Fibroblast of lung (primary cell): ENCODE results near the gene CISH.

ENCODE experiments used
- CTCF ChIP-seq, 2 donors: IDR thresholded peaks in 1 of 2; conservative IDR thresholded peaks in 1 of 2; 1 replicate in 1 of 2; 2 replicates in 1 of 2; pipeline ENCODE4 v1.5.1; 2011 to 2012; ENCODE audit warnings: low read length in 2 of 2, control low read depth in 1 of 2, inconsistent platforms in 1 of 2, low read depth in 1 of 2, mild to moderate bottlenecking in 1 of 2
- EZH2 ChIP-seq: IDR thresholded peaks from 2 replicates; pipeline ENCODE4 v1.5.1; 2012; ENCODE audit warnings: low read length, control low read depth, mild to moderate bottlenecking; ENCODE audit errors: missing control alignments

- TF ChIP-seq EZH2 (no peak), CTCF (conservative IDR thresholded peaks at IDR 0.05 in 1 of 2, IDR thresholded peaks at IDR 0.05 in 1 of 2; ENCODE audit: low read depth in 1 of 2, low read length in 2 of 2) (no peak)
Observed at GRCh38 chr3:50615190-50615589, 3.6 kb upstream of the CISH start.
